Breast epithelium (tissue), 4 donors: ENCODE measurements around the gene WNT2B. TPM values are rescaled to one million over a fixed set of nuclear protein-coding genes. Genes with fewer than 3 reads are reported as not detected.

Experiments
- DNase-seq, 2 donors: peaks; one replicate each; pipeline ENCODE4 v3.0.0-alpha.2; 2019; ENCODE audit warnings: low spot score in 2 of 2
- H3K27ac ChIP-seq, 2 donors: fragments of 200-600 bp; sonication (generic) in 1 of 2; one replicate each; pipeline ENCODE4 v1.5.1; 2016 to 2019; ENCODE audit warnings: mild to moderate bottlenecking in 1 of 2
- H3K27me3 ChIP-seq, 2 donors: fragments of 200-600 bp; sonication (generic) in 1 of 2; one replicate each; pipeline versions ENCODE4 v1.5.1 to v1.6.0; 2017 to 2019; ENCODE audit warnings: control low read depth in 1 of 2, mild to moderate bottlenecking in 1 of 2
- H3K36me3 ChIP-seq: fragments of 200-600 bp; one replicate; pipeline ENCODE4 v1.5.1; 2019
- H3K4me1 ChIP-seq, 2 donors: fragments of 200-600 bp; sonication (generic); one replicate each; pipeline ENCODE4 v1.5.1; 2016 to 2019; ENCODE audit warnings: control low read depth in 1 of 2
- H3K4me3 ChIP-seq, 3 donors: fragments of 200-600 bp; sonication (generic); 1 replicate in 2 of 3; 2 replicates in 1 of 3; pipeline ENCODE4 v1.5.1; 2016 to 2019; ENCODE audit warnings: mild to moderate bottlenecking in 3 of 3, moderate library complexity in 2 of 3
- H3K9me3 ChIP-seq, 2 donors: fragments of 200-600 bp; sonication (generic) in 1 of 2; one replicate each; pipeline ENCODE4 v1.5.1; 2016 to 2019; ENCODE audit warnings: control low read depth in 1 of 2
- CTCF ChIP-seq, 3 donors: fragments of 450-650 bp; IDR thresholded peaks; one replicate each; pipeline ENCODE4 v1.5.1; 2016 to 2017; ENCODE audit warnings: antibody characterized with exemption in 3 of 3, mild to moderate bottlenecking in 3 of 3, moderate library complexity in 3 of 3
- POLR2A ChIP-seq: fragments of 450-650 bp; IDR thresholded peaks from one replicate; pipeline ENCODE4 v1.6.1; 2016; ENCODE audit warnings: antibody characterized with exemption, mild to moderate bottlenecking, moderate library complexity
- POLR2AphosphoS5 ChIP-seq, 3 donors: sonication (generic); formaldehyde crosslinking; IDR thresholded peaks; one replicate each; pipeline ENCODE4 v1.6.1; 2017; ENCODE audit warnings: antibody characterized with exemption in 3 of 3
- intact Hi-C: fragments of 100-400 bp; cut with DNase I; formaldehyde crosslinking; loops from one replicate; pipeline ENCODE4 v1.15.1; 2023; ENCODE audit warnings: low total_unique reads
- total RNA-seq, 3 donors: library from RNA; depleted of rRNA; stranded (reverse); fragments of >200 nt; gene quantifications; one replicate each; pipeline ENCODE4 v1.1.0, GENCODE V29; 2016

Gene WNT2B
- total RNA-seq, 3 donors from 2014 or later: 2.9 to 6.1 (median 6.0) TPM

GRCh38 chr1:112511897-112512296 lies 3.1 kb downstream of the WNT2B start:
- no peaks in the 10 kb centered on the region for H3K27me3 ChIP-seq
- H3K4me3 ChIP-seq: no peak overlapping the region
- intact Hi-C loops: no loop called here
- no peak overlapping the region for H3K27ac ChIP-seq
- TF ChIP-seq POLR2AphosphoS5 (IDR thresholded peaks at IDR 0.05): no peak
- TF ChIP-seq POLR2A: no peak
- no peak for TF ChIP-seq CTCF (IDR thresholded peaks at IDR 0.05)
- peaks cover 0 to 4% of the 10 kb centered on the region in 2 donors for H3K4me1 ChIP-seq
- no peak for DNase-seq
- no peaks in the 10 kb centered on the region for H3K9me3 ChIP-seq
- no peaks in the 10 kb centered on the region for H3K36me3 ChIP-seq

- no peak for DNase-seq
- Histone ChIP-seq H3K4me1 (peaks cover 0 to 2% of the 10 kb centered on the region in 2 donors), H3K27me3 (no peaks in the 10 kb centered on the region), H3K9me3 (no peaks in the 10 kb centered on the region), H3K36me3 (no peaks in the 10 kb centered on the region), H3K4me3 (no peak overlapping the region), H3K27ac (no peak overlapping the region)
- intact Hi-C loops: no loop called here
- no peak for TF ChIP-seq POLR2AphosphoS5 (IDR thresholded peaks at IDR 0.05)
- no peak for TF ChIP-seq CTCF (IDR thresholded peaks at IDR 0.05)
- TF ChIP-seq POLR2A: no peak
Measured at GRCh38 chr1:112513112-112513870, 4.5 kb downstream of the WNT2B start.

- no peaks in the 10 kb centered on the region for H3K36me3 ChIP-seq
- no peak for DNase-seq
- intact Hi-C loops: no loop called here
Measured at GRCh38 chr1:112514901-112515300, 6.1 kb downstream of the WNT2B start.

GRCh38 chr1:112515311-112516009 lies 6.7 kb downstream of the WNT2B start:
- Histone ChIP-seq H3K4me1 (no peaks in the 10 kb centered on the region), H3K9me3 (no peaks in the 10 kb centered on the region), H3K4me3 (no peak overlapping the region), H3K27ac (no peak overlapping the region), H3K27me3 (no peaks in the 10 kb centered on the region), H3K36me3 (no peaks in the 10 kb centered on the region)
- intact Hi-C loops: no loop called here
- DNase-seq: no peak
- no peak for TF ChIP-seq POLR2AphosphoS5 (IDR thresholded peaks at IDR 0.05)
- no peak for TF ChIP-seq POLR2A
- no peak for TF ChIP-seq CTCF (IDR thresholded peaks at IDR 0.05)

More at GRCh38 chr1:112514901-112515300, 6.1 kb downstream of the WNT2B start:
- Histone ChIP-seq H3K27ac (no peak overlapping the region), H3K9me3 (no peaks in the 10 kb centered on the region), H3K4me1 (no peaks in the 10 kb centered on the region), H3K4me3 (no peak overlapping the region), H3K27me3 (no peaks in the 10 kb centered on the region)
- TF ChIP-seq POLR2A (no peak), CTCF (IDR thresholded peaks at IDR 0.05) (no peak), POLR2AphosphoS5 (IDR thresholded peaks at IDR 0.05) (no peak)

- DNase-seq: no peak
- Histone ChIP-seq H3K9me3 (no peaks in the 10 kb centered on the region), H3K4me1 (no peaks in the 10 kb centered on the region), H3K36me3 (no peaks in the 10 kb centered on the region), H3K4me3 (no peak overlapping the region), H3K27me3 (no peaks in the 10 kb centered on the region), H3K27ac (no peak overlapping the region)
- intact Hi-C loops: no loop called here
- no peak for TF ChIP-seq CTCF (IDR thresholded peaks at IDR 0.05)
- no peak for TF ChIP-seq POLR2A
- no peak for TF ChIP-seq POLR2AphosphoS5 (IDR thresholded peaks at IDR 0.05)
Measured at GRCh38 chr1:112516141-112516540, 7.4 kb downstream of the WNT2B start.
